Measurements from ENCODE around the gene TMEM154. TPM values are rescaled to one million over a fixed set of nuclear protein-coding genes. Genes with fewer than 3 reads are reported as not detected.

TMEM154 gene
- total and polyA plus RNA-seq, 10 donors, result 5.0 to 72.3 (median 27.4) TPM

DNA sequence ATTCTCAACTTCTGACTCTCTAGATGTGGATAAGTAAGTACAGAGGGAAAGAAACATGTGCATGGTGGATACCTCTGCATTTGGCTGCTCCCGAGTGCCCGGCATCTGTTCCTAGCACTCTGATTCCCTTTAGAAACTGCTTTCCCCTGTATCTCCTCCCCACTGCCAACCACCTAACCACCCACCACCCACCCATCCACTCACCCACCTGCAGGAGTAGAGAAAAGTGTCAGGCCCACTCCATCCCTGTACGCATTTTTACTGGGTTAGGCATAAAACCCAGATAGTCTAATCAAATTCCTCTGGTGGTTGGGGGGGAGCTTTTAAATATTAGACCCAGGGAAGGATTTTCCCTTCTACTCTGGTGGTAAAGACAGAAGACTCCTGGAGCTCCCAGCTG is 63.0 kb downstream of the TMEM154 start:
- no peak overlapping the region for H3K4me3 ChIP-seq
- intact Hi-C loops (cut with DNase I; ENCODE audit: low total_unique reads), result no loop called here
- DNase-seq, result no peak
- H3K9me3 ChIP-seq, result no peaks in the 10 kb centered on the region
- TF ChIP-seq, protein P1, sequence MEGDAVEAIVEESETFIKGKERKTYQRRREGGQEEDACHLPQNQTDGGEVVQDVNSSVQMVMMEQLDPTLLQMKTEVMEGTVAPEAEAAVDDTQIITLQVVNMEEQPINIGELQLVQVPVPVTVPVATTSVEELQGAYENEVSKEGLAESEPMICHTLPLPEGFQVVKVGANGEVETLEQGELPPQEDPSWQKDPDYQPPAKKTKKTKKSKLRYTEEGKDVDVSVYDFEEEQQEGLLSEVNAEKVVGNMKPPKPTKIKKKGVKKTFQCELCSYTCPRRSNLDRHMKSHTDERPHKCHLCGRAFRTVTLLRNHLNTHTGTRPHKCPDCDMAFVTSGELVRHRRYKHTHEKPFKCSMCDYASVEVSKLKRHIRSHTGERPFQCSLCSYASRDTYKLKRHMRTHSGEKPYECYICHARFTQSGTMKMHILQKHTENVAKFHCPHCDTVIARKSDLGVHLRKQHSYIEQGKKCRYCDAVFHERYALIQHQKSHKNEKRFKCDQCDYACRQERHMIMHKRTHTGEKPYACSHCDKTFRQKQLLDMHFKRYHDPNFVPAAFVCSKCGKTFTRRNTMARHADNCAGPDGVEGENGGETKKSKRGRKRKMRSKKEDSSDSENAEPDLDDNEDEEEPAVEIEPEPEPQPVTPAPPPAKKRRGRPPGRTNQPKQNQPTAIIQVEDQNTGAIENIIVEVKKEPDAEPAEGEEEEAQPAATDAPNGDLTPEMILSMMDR (IDR thresholded peaks at IDR 0.05 in 8 of 11, conservative IDR thresholded peaks at IDR 0.05 in 3 of 11), result no peak
- TF ChIP-seq POLR2A (IDR thresholded peaks at IDR 0.05) (no peak), POLR2AphosphoS5 (IDR thresholded peaks at IDR 0.05) (no peak)
- no peaks in the 10 kb centered on the region for H3K4me1 ChIP-seq
- no peak overlapping the region for H3K27ac ChIP-seq
- WGBS, 5 donors, result 93 to 98% (median 97%) methylated on average over 3 of the region's 3 CpGs
- H3K36me3 ChIP-seq, result no peaks in the 10 kb centered on the region
- H3K27me3 ChIP-seq (replicated peaks in 1 of 7), result no peaks in the 10 kb centered on the region

DNA sequence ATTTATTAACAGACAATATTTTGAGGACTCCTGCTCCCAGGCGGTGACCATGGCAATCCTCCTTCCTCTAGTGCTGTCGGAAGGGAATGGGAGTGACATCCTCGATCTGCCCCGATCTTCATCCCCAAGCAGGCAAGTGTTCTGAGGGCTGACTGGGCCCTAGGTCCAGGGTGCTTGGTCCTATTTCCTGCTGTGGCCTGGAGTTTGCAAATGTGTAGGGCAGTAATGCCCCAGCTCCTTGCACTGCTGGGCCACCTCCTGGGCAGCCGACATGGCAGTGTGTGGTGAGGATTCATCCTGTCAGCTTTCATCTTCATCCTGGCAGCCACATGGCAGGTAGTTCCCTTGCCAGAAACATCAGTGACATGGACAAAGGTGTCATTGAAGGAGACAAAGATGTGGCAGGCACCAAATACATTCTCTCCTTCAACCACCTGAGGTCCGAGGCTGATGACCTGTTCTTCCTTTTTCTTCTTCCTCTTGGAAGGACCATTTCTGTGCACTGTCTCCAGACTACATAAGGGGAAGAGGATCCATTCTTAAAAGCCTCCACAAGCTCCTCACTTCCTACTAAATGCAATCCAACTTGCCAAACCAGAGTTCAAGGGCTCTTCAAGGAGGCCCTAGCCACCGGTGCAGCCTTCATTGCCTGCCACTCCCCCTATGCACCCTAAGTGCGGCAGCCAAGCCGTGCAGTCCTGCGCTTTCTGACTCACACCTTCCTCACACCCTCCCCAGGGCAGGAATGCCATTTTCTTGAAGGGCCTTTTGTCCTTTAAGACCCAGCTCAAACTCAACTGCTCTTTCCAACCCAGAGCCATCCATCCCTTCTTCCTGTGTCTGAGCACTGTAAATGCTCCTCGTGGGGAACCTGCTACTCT is 65.7 kb downstream of the TMEM154 start:
- Histone ChIP-seq H3K9me3 (no peaks in the 10 kb centered on the region), H3K4me3 (no peak overlapping the region), H3K27ac (no peak overlapping the region), H3K36me3 (no peaks in the 10 kb centered on the region), H3K4me1 (peaks cover 0 to 3% (median 0%) of the 10 kb centered on the region in 6 donors), H3K27me3 (replicated peaks in 1 of 7) (no peaks in the 10 kb centered on the region)
- intact Hi-C loops (cut with DNase I; ENCODE audit: low total_unique reads), result no loop called here
- TF ChIP-seq, protein P1 (IDR thresholded peaks at IDR 0.05 in 8 of 11, conservative IDR thresholded peaks at IDR 0.05 in 3 of 11), result no peak
- TF ChIP-seq POLR2A (IDR thresholded peaks at IDR 0.05), result no peak
- TF ChIP-seq POLR2AphosphoS5 (IDR thresholded peaks at IDR 0.05), result no peak
- no peak for DNase-seq
- 81 to 86% (median 83%) methylated on average over 9 to 11 of the region's 11 CpGs for WGBS, 5 donors

DNA sequence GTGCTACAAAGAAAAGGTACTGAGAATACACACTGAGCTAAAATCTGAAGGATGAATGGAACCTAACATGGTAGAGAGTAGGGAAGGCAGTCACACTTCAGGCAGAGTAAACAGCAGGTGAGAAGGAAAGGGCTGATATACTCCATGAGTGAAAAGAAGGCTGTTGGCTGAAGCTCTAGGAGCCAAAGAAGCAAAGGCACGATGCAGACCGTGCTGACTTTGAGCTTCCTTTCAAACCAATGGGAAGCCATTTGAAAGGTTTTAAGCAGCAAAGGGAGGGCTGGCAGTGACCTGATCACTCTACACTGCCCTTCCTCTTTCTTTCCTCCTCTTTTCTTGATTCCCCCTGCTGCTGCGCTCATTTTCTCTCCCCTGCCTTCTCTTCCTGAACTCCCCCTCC is 66.4 kb downstream of the TMEM154 start:
- Histone ChIP-seq H3K9me3 (no peaks in the 10 kb centered on the region), H3K4me1 (peaks cover 0 to 3% (median 0%) of the 10 kb centered on the region in 6 donors), H3K27me3 (replicated peaks in 1 of 7) (no peaks in the 10 kb centered on the region), H3K4me3 (no peak overlapping the region), H3K27ac (no peak overlapping the region), H3K36me3 (no peaks in the 10 kb centered on the region)
- TF ChIP-seq POLR2A (IDR thresholded peaks at IDR 0.05), result no peak
- no peak for TF ChIP-seq POLR2AphosphoS5 (IDR thresholded peaks at IDR 0.05)
- TF ChIP-seq, protein P1 (IDR thresholded peaks at IDR 0.05 in 8 of 11, conservative IDR thresholded peaks at IDR 0.05 in 3 of 11), result no peak
- DNase-seq, result no peak
- intact Hi-C loops (cut with DNase I; ENCODE audit: low total_unique reads), result no loop called here
- WGBS, 5 donors, result 64 to 83% (median 80%) methylated on average over 3 of the region's 3 CpGs

DNA sequence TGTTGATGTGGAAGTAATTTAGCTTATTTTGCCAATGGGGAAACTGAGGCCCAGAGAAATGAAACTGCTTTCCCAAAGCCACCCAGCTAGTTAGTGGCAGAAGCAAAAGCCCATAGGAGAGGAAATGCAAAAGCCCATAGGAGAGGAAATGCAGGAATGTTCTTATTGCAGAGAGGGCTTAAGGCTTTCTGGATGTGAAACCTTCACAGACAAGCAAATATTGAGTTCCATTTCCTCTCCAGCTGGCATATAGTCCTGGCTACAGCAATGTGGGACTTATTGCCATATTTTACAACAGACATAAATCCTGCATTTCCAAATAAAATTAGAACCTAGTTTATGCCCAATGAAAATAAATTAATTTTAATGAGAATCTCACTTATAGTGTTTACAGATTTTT is 69.7 kb downstream of the TMEM154 start:
- Histone ChIP-seq H3K27me3 (replicated peaks in 1 of 7) (no peaks in the 10 kb centered on the region), H3K4me3 (no peak overlapping the region), H3K27ac (no peak overlapping the region), H3K36me3 (no peaks in the 10 kb centered on the region), H3K9me3 (no peaks in the 10 kb centered on the region), H3K4me1 (peaks cover 0 to 7% (median 0%) of the 10 kb centered on the region in 6 donors)
- TF ChIP-seq POLR2AphosphoS5 (IDR thresholded peaks at IDR 0.05) (no peak), POLR2A (IDR thresholded peaks at IDR 0.05) (no peak)
- TF ChIP-seq, protein P1 (IDR thresholded peaks at IDR 0.05 in 8 of 11, conservative IDR thresholded peaks at IDR 0.05 in 3 of 11), result no peak
- intact Hi-C loops (cut with DNase I; ENCODE audit: low total_unique reads), result no loop called here
- DNase-seq, result no peak

Data from spleen (tissue), 11 donors.